ENCODE data around the gene GLO1.

DNA sequence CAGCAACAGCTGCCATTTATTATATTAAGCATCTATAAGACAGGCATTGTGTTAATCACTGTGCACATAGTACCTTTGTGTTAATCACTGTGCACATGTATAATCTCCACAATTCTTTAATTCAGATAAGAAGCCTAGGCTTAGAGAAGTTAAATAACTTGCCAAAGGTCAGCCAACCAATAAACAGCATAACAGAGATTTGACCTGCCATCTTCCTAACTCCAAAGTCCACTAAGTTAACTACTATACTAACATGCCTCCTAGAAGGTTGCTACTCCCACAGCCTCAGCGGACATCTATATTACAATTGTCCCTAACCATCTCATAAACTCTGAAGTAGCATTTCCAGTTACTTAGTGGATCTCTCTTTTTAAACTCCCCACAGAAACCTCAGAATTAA is 66.9 kb downstream of the GLO1 start:
- TF ChIP-seq, protein P1, sequence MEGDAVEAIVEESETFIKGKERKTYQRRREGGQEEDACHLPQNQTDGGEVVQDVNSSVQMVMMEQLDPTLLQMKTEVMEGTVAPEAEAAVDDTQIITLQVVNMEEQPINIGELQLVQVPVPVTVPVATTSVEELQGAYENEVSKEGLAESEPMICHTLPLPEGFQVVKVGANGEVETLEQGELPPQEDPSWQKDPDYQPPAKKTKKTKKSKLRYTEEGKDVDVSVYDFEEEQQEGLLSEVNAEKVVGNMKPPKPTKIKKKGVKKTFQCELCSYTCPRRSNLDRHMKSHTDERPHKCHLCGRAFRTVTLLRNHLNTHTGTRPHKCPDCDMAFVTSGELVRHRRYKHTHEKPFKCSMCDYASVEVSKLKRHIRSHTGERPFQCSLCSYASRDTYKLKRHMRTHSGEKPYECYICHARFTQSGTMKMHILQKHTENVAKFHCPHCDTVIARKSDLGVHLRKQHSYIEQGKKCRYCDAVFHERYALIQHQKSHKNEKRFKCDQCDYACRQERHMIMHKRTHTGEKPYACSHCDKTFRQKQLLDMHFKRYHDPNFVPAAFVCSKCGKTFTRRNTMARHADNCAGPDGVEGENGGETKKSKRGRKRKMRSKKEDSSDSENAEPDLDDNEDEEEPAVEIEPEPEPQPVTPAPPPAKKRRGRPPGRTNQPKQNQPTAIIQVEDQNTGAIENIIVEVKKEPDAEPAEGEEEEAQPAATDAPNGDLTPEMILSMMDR (optimal IDR thresholded peaks at IDR 0.05 in 1 of 3, IDR thresholded peaks at IDR 0.05 in 1 of 3, conservative IDR thresholded peaks at IDR 0.05 in 1 of 3; ENCODE audit: extremely low read depth in 1 of 3, insufficient read depth in 2 of 3, low read length in 3 of 3), result no peak
- TF ChIP-seq EZH2 (IDR thresholded peaks at IDR 0.05; ENCODE audit: low read length), result no peak
